Measurements from ENCODE around the gene MYRFL.

GRCh38 chr12:69915964-69916363, 90.9 kb downstream of the MYRFL start:
- TF ChIP-seq POLR2AphosphoS5 (IDR thresholded peaks at IDR 0.05; ENCODE audit: low read depth, low read length) (no peak), POLR2A (IDR thresholded peaks at IDR 0.05; ENCODE audit: low read depth, low read length) (no peak), SPI1 (IDR thresholded peaks at IDR 0.05; ENCODE audit: low read depth, low read length) (no peak), POU2F2 (IDR thresholded peaks at IDR 0.05; ENCODE audit: low read depth, low read length) (no peak), TAF1 (IDR thresholded peaks at IDR 0.05; ENCODE audit: low read depth, low read length) (no peak)

Measured in GM12891 (cell line).